Endothelial cell of umbilical vein (primary cell): Measurements from ENCODE around the gene ACD. TPM values are rescaled to one million over a fixed set of nuclear protein-coding genes. Genes with fewer than 3 reads are reported as not detected.

Source experiments
- BruUV-seq: library from RNA; stranded (reverse); fragments of 400-500 nt; replicated peaks from 2 replicates; lab custom pipeline; 2021; lab: Mats Ljungman, UMichigan
- CTCF ChIA-PET: fragments of 300-600, 350-600 bp; sonication (Branson Sonifier 250); formaldehyde crosslinking; loops from one replicate; lab custom pipeline; 2021; ENCODE audit warnings: antibody characterized with exemption, inconsistent platforms; lab: Charles Lee
- POLR2A ChIA-PET: fragments of 300-600, 350-600 bp; sonication (Branson Sonifier 250); formaldehyde crosslinking; loops from one replicate; lab custom pipeline; 2021; ENCODE audit warnings: antibody characterized with exemption, inconsistent platforms; lab: Charles Lee
- DNase-seq: peaks from one replicate; pipeline ENCODE4 v3.0.0-alpha.2; 2011; ENCODE audit warnings: low read depth, low spot score
- FAIRE-seq: peaks from 2 replicates; lab custom pipeline; 2011; peaks lifted over from hg19 to GRCh38; lab: Jason Lieb, UNC
- H2AFZ ChIP-seq: 2 replicates; pipeline ENCODE4 v1.6.0; 2012; ENCODE audit warnings: low read depth, low read length, control low read depth, inconsistent platforms
- H3K27ac ChIP-seq: 2 replicates; pipeline ENCODE4 v1.5.1; 2011; ENCODE audit warnings: low read depth, mild to moderate bottlenecking, control low read depth, low read length, moderate library complexity; ENCODE audit not compliant: insufficient read depth
- H3K27me3 ChIP-seq, 2 experiments: 2 replicates each; pipeline versions ENCODE4 v1.6.0 to v1.6.1; 2011; ENCODE audit warnings: low read length in 2 of 2, mixed read lengths in 1 of 2; ENCODE audit not compliant: control insufficient read depth in 2 of 2, insufficient read depth in 2 of 2
- H3K36me3 ChIP-seq, 2 experiments: 2 replicates in 1 of 2; 3 replicates in 1 of 2; pipeline ENCODE4 v1.5.1; 2011; ENCODE audit warnings: low read length in 2 of 2, mild to moderate bottlenecking in 1 of 2, moderate library complexity in 1 of 2; ENCODE audit not compliant: control insufficient read depth in 2 of 2, insufficient read depth in 2 of 2; ENCODE audit errors: extremely low read depth in 1 of 2
- H3K4me1 ChIP-seq: 3 replicates; pipeline ENCODE4 v1.5.1; 2011; ENCODE audit warnings: mild to moderate bottlenecking, low read length; ENCODE audit not compliant: control insufficient read depth, insufficient read depth; ENCODE audit errors: extremely low read depth
- H3K4me2 ChIP-seq: 2 replicates; pipeline ENCODE4 v1.6.1; 2011; ENCODE audit warnings: low read length, control low read depth, mixed read lengths; ENCODE audit not compliant: insufficient read depth
- H3K4me3 ChIP-seq, 3 experiments: fragments of 200-600 bp in 1 of 3; sonication (generic), shearing (Covaris generic) in 1 of 3; replicated peaks in 1 of 3; 2 replicates each; pipeline ENCODE4 v1.5.1; 2011 to 2016; ENCODE audit warnings: control low read depth in 3 of 3, low read length in 3 of 3, mild to moderate bottlenecking in 2 of 3, inconsistent platforms in 1 of 3, low read depth in 1 of 3, moderate library complexity in 1 of 3; ENCODE audit not compliant: insufficient read depth in 1 of 3
- H3K79me2 ChIP-seq: 2 replicates; pipeline ENCODE4 v1.6.0; 2012; ENCODE audit warnings: low read length, inconsistent platforms; ENCODE audit not compliant: control insufficient read depth, insufficient read depth
- H3K9ac ChIP-seq: replicated peaks from 2 replicates; pipeline ENCODE3; 2011; ENCODE audit warnings: low read length, control low read depth; ENCODE audit not compliant: insufficient read depth; ENCODE audit errors: extremely low read depth
- H3K9me1 ChIP-seq: replicated peaks from 3 replicates; pipeline ENCODE4 v1.6.0; 2011; ENCODE audit warnings: mild to moderate bottlenecking, low read length; ENCODE audit not compliant: control insufficient read depth, insufficient read depth; ENCODE audit errors: extremely low read depth
- H3K9me3 ChIP-seq: replicated peaks from 2 replicates; pipeline ENCODE4 v1.5.1; 2012; ENCODE audit warnings: low read length, inconsistent platforms; ENCODE audit not compliant: control insufficient read depth, insufficient read depth
- H4K20me1 ChIP-seq: replicated peaks from 2 replicates; pipeline ENCODE3; 2011; ENCODE audit warnings: mild to moderate bottlenecking, low read length; ENCODE audit not compliant: control insufficient read depth, insufficient read depth; ENCODE audit errors: extremely low read depth
- CTCF ChIP-seq, 2 donors: IDR thresholded peaks; 1 replicate in 1 of 2; 2 replicates in 1 of 2; pipeline ENCODE4 v1.5.1; 2011; ENCODE audit warnings: low read length in 2 of 2, mild to moderate bottlenecking in 2 of 2, moderate library complexity in 2 of 2, control low read depth in 1 of 2, inconsistent platforms in 1 of 2, low read depth in 1 of 2; ENCODE audit not compliant: insufficient read depth in 1 of 2; ENCODE audit errors: extremely low read depth in 1 of 2
- EZH2 ChIP-seq: IDR thresholded peaks from 2 replicates; pipeline ENCODE4 v1.6.1; 2012; ENCODE audit warnings: borderline replicate concordance, low read depth, mild to moderate bottlenecking, moderate library complexity, low read length, inconsistent platforms; ENCODE audit not compliant: severe bottlenecking
- FOS ChIP-seq: IDR thresholded peaks from 2 replicates; pipeline ENCODE4 v1.6.1; 2011; ENCODE audit warnings: mild to moderate bottlenecking, low read length, moderate library complexity, borderline replicate concordance; ENCODE audit not compliant: insufficient read depth
- GATA2 ChIP-seq: IDR thresholded peaks from 2 replicates; pipeline ENCODE4 v1.7.0; 2011; ENCODE audit warnings: low read depth, mild to moderate bottlenecking, moderate library complexity, mixed read lengths, low read length; ENCODE audit not compliant: insufficient read length, insufficient read depth
- JUN ChIP-seq: IDR thresholded peaks from 2 replicates; pipeline ENCODE4 v1.6.1; 2011; ENCODE audit warnings: borderline replicate concordance, low read depth; ENCODE audit not compliant: insufficient read length, insufficient read depth
- MAX ChIP-seq: IDR thresholded peaks from 2 replicates; pipeline ENCODE4 v1.6.1; 2011; ENCODE audit not compliant: insufficient read depth, insufficient read length
- MYC ChIP-seq: IDR thresholded peaks from one replicate; pipeline ENCODE4 v1.6.1; 2011; ENCODE audit warnings: mild to moderate bottlenecking, low read depth, low read length
- POLR2A ChIP-seq: IDR thresholded peaks from 2 replicates; pipeline ENCODE4 v1.6.1; 2012; ENCODE audit warnings: low read depth, mild to moderate bottlenecking, control low read depth, low read length
- POLR2AphosphoS5 ChIP-seq: IDR thresholded peaks from 2 replicates; pipeline ENCODE4 v1.6.1; 2012; ENCODE audit warnings: low read depth, mild to moderate bottlenecking, control low read depth, low read length, moderate library complexity; ENCODE audit not compliant: insufficient read depth
- dilution Hi-C: fragments of 300-500 bp; cut with MboI; formaldehyde crosslinking; loops from one replicate; pipeline ENCODE4 v1.15.0; 2019; ENCODE audit warnings: low sequenced_read_pairs; ENCODE audit not compliant: extremely low pct_ligation_motif_present
- intact Hi-C: fragments of 100-400 bp; cut with micrococcal nuclease; formaldehyde crosslinking; loops from one replicate; pipeline ENCODE4 v1.10.0; 2022
- polyA plus RNA-seq, 4 experiments: library from polyadenylated mRNA; depleted of rRNA in 3 of 4; stranded (reverse) in 3 of 4; unstranded in 1 of 4; fragments of >200 nt; gene quantifications; 2 replicates each; pipeline versions ENCODE4 v1.2.1 to v1.2.3, GENCODE V29; 2011 to 2012; ENCODE audit warnings: missing spikeins in 1 of 4
- total RNA-seq: library from RNA; stranded (reverse); gene quantifications from 2 replicates; pipeline ENCODE4 v1.2.3, GENCODE V29; 2021

The ACD gene
- total and polyA plus RNA-seq, 2 donors (not counting 3 experiments of a cell fraction or from before 2014, with no cell fraction given): 24.4 to 36.0 TPM

DNA sequence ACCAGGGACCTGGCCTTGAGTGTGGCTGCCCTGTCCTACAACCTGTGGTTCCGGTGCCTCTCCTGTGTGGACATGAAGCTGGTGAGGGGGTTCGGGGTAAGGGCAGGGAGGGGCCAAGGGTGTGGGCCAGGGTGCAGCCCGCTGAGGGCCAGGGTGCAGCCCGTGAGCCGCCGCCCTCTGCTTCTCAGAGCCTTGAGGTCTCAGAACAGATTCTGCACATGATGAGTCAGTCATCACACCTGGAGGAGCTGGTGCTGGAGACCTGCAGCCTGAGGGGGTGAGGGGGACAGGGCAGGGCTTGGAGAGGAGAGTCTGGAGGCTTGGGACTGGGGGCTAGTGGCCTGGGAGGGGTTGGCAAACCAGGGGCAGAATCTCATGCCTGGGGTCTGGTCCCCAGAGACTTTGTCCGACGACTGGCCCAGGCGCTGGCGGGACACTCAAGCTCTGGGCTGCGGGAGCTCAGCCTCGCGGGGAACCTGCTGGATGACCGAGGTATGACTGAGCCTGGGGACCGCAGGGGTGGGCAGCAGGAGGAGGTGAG is 12.9 kb downstream of the ACD start:
- dilution Hi-C loops (no loop called here), intact Hi-C loops (no loop called here)
- Histone ChIP-seq H3K4me1 (no peaks in the 10 kb centered on the region), H3K79me2 (no peaks in the 10 kb centered on the region), H3K27ac (no peak overlapping the region), H3K4me2 (no peak overlapping the region), H3K4me3 (no peak overlapping the region), H3K27me3 (peaks cover 33 to 34% of the 10 kb centered on the region in 2 experiments), H3K9me1 (no peaks in the 10 kb centered on the region), H3K9ac (no peak overlapping the region), H3K36me3 (no peaks in the 10 kb centered on the region), H3K9me3 (no peaks in the 10 kb centered on the region), H4K20me1 (no peaks in the 10 kb centered on the region), H2AFZ (no peak overlapping the region)
- BruUV-seq: no TSS peak
- CTCF ChIA-PET: interaction anchor here (1.1 to 7.7 kb wide), 6 partner anchors 13 to 125 kb away, joined by 3 to 166 read pairs (median 6); partner anchors contain the start of genes ACD and CTCF
- FAIRE-seq (no peak), DNase-seq (no peak)
- TF ChIP-seq GATA2 (no peak), EZH2 (no peak), POLR2AphosphoS5 (no peak), MYC (no peak), POLR2A (no peak), FOS (no peak), JUN (no peak), MAX (no peak), CTCF (IDR thresholded peaks at IDR 0.05; ENCODE audit: extremely low read depth in 1 of 2, insufficient read depth in 1 of 2, low read depth in 1 of 2, low read length in 2 of 2) (no peak)
- POLR2A ChIA-PET: no interaction called here
